Left kidney (tissue), 2 donors: Measurements from ENCODE around the gene NARF. TPM values are rescaled to one million over a fixed set of nuclear protein-coding genes. Genes with fewer than 3 reads are reported as not detected.
"Not testable (repeated sequence)": the region's sequence is repeated elsewhere in the genome, so short reads cannot be mapped to it uniquely, and the experiment has no call there.

ENCODE experiments used
- DNase-seq: peaks from one replicate; pipeline ENCODE4 v3.0.0-alpha.2; 2013
- polyA plus RNA-seq: library from polyadenylated mRNA; unstranded; fragments of 120-200 nt; gene quantifications from one replicate; pipeline ENCODE4 v1.2.1, GENCODE V29; 2013; ENCODE audit not compliant: insufficient read length

The NARF gene
- polyA plus RNA-seq, 1 donor = 98.1 TPM

DNA sequence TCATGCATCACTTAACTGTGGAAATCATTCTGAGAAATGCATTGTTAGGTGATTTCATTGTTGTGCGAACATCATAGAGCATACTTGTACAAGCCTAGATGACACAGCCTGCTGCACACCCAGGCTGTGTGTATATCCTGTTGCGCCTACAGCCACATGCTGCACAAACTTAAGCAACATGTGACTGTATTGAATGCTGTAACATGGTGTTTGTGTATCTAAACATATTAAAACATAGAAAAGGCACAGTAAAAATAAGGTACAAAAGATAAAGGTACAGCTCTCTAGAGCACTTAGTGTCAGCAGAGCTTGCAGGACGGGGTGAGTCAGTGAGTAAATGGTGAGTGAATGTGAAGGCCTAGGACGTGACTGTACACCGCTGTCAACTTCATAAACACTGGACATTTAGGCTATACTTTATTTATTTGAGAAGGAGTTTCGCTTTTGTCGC, 72.9 kb downstream of the NARF start:
- no peak for DNase-seq

- no peak for DNase-seq
These were observed 75.9 kb downstream of the NARF start for GRCh38 chr17:82534401-82534812.

DNA sequence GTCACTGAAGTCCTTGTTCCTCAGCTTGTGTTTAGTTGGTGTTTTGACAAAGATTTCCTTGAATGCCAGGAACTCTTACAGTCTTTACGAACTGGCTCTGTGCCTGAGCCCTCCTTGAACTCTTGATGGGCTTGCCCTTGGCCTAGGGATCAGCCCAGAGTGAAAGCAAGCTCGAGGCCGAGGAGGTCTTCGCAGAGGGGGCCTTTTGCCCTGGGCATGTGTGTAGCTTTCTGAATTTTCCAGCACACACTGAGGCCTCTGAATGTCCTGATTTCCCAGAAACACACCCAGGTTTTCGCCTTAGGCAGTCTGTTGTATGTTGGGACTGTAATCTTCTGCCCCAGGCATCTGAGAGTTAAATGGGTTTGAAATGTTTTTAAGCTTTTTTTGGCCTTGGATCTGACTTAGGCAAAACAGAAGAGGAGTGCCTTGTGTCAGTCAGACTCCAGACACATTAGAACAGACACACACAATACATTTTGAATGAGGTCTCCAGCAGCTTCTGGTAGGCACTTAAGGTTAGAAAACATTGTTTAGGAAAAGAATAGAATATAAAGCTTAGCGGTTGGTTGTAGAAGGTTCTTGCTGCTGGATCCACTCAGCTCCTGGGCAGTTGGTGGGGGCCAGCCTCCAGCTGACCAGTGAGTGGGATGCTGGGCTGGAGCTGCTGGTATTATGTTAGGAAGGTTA, 78.1 kb downstream of the NARF start:
- DNase-seq = no peak

GRCh38 chr17:82537228-82537627, 78.7 kb downstream of the NARF start:
- not testable (repeated sequence) for DNase-seq

DNA sequence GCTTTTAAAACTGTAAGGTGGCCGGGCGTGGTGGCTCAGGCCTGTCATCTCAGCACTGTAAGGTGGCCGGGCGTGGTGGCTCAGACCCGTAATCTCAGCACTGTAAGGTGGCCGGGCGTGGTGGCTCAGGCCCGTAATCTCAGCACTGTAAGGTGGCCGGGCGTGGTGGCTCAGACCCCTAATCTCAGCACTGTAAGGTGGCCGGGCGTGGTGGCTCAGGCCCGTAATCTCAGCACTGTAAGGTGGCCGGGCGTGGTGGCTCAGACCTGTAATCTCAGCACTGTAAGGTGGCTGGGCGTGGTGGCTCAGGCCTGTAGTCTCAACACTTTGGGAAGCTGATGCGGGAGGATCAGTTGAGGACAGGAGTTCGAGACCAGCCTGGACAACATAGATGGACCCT, 80.5 kb downstream of the NARF start:
- DNase-seq = not testable (repeated sequence)

Other genes with a start within 250 kb of the NARF start
- 73.9 TPM for gene CCDC57, start 245.9 kb upstream of the NARF start, polyA plus RNA-seq
- 5.6 TPM for gene SLC16A3, start 229.7 kb upstream of the NARF start, polyA plus RNA-seq
- gene CSNK1D, start 185.0 kb upstream of the NARF start, polyA plus RNA-seq = 125 TPM
- 0.18 TPM for gene CD7, start 141.1 kb upstream of the NARF start, polyA plus RNA-seq
- 1.3 TPM for gene SECTM1, start 125.0 kb upstream of the NARF start, polyA plus RNA-seq
- gene TEX19, start 99.5 kb upstream of the NARF start, polyA plus RNA-seq = not detected
- 0.40 TPM for gene UTS2R, start 87.0 kb upstream of the NARF start, polyA plus RNA-seq
- 29.3 TPM for gene HEXD, start 40.4 kb upstream of the NARF start, polyA plus RNA-seq
- 23.2 TPM for gene OGFOD3, start 40.2 kb upstream of the NARF start, polyA plus RNA-seq
- 43.3 TPM for gene CYBC1, start 8.0 kb upstream of the NARF start, polyA plus RNA-seq
- 38.3 TPM for gene FOXK2, start 61.0 kb downstream of the NARF start, polyA plus RNA-seq
- 106 TPM for gene WDR45B, start 189.7 kb downstream of the NARF start, polyA plus RNA-seq
- 16.3 TPM for gene RAB40B, start 240.0 kb downstream of the NARF start, polyA plus RNA-seq